Spinal cord (tissue), 10 donors: Measurements from ENCODE around the gene PRDM15. TPM values are rescaled to one million over a fixed set of nuclear protein-coding genes. Genes with fewer than 3 reads are reported as not detected.
A peak's percentile ranks its signal among the peaks of the same experiment; 100 is the strongest.
"Not testable (repeated sequence)": the region's sequence is repeated elsewhere in the genome, so short reads cannot be mapped to it uniquely, and the experiment has no call there.

Experiments used
- DNase-seq, 6 donors: peaks; one replicate each; pipeline versions ENCODE4 v3.0.0 to v3.0.0-alpha.2; 2013 to 2015; ENCODE audit warnings: low spot score in 6 of 6, low read depth in 4 of 6
- H3K27ac ChIP-seq: one replicate; pipeline ENCODE4 v1.5.1; 2013; ENCODE audit warnings: low read depth, low read length, control low read depth
- H3K27me3 ChIP-seq: one replicate; pipeline ENCODE4 v1.6.1; 2013; ENCODE audit warnings: low read length; ENCODE audit not compliant: control insufficient read depth, insufficient read depth
- H3K36me3 ChIP-seq: one replicate; pipeline ENCODE4 v1.6.1; 2013; ENCODE audit warnings: low read length; ENCODE audit not compliant: control insufficient read depth, insufficient read depth
- H3K4me1 ChIP-seq: one replicate; pipeline ENCODE4 v1.6.1; 2013; ENCODE audit warnings: low read length; ENCODE audit not compliant: control insufficient read depth, insufficient read depth
- H3K4me3 ChIP-seq: one replicate; pipeline ENCODE4 v1.5.1; 2013; ENCODE audit warnings: low read depth, low read length, control low read depth
- H3K9me3 ChIP-seq: one replicate; pipeline ENCODE4 v1.6.1; 2013; ENCODE audit warnings: low read length; ENCODE audit not compliant: control insufficient read depth, insufficient read depth
- WGBS: methylation state at CpG from one replicate; pipeline ENCODE4 v1.1.5; 2013; ENCODE audit warnings: missing lambda C conversion rate; ENCODE audit not compliant: insufficient coverage; 5-methylcytosine and 5-hydroxymethylcytosine counted together
- polyA plus RNA-seq, 2 donors: library from polyadenylated mRNA; unstranded; fragments of 120-200 nt; gene quantifications; one replicate each; pipeline ENCODE4 v1.2.1, GENCODE V29; 2013; ENCODE audit not compliant: insufficient read length in 2 of 2
- total RNA-seq, 2 donors: library from RNA; depleted of rRNA in 1 of 2; stranded (reverse); fragments of 120-200 nt in 1 of 2; fragments of >200 nt in 1 of 2; gene quantifications; one replicate each; pipeline versions ENCODE4 v1.2.3 to v1.2.4, GENCODE V29; 2013 to 2014
- donor health status: healthy.

Gene PRDM15
- total and polyA plus RNA-seq, 4 donors, result 4.1 to 7.1 (median 6.3) TPM

- WGBS, result 92% methylated on average over 13 of the region's 14 CpGs
Measured at GRCh38 chr21:41796476-41797080, 82.6 kb downstream of the PRDM15 start.

GRCh38 chr21:41795726-41796125 lies 83.4 kb downstream of the PRDM15 start:
- H3K4me3 ChIP-seq, result no peak overlapping the region
- H3K36me3 ChIP-seq, result peaks cover 18% of the 10 kb centered on the region
- no peaks in the 10 kb centered on the region for H3K27me3 ChIP-seq
- WGBS, result 58% methylated on average over 2 of the region's 3 CpGs
- peaks cover 4% of the 10 kb centered on the region for H3K4me1 ChIP-seq
- H3K9me3 ChIP-seq, result no peaks in the 10 kb centered on the region
- H3K27ac ChIP-seq, result no peak overlapping the region
- DNase-seq, result no peak

More at GRCh38 chr21:41796476-41797080, 82.6 kb downstream of the PRDM15 start:
- peaks cover 4% of the 10 kb centered on the region for H3K4me1 ChIP-seq
- H3K36me3 ChIP-seq, result peaks cover 27% of the 10 kb centered on the region
- no peaks in the 10 kb centered on the region for H3K27me3 ChIP-seq
- no peak overlapping the region for H3K4me3 ChIP-seq
- no peak for DNase-seq
- H3K9me3 ChIP-seq, result no peaks in the 10 kb centered on the region
- H3K27ac ChIP-seq, result no peak overlapping the region

DNA sequence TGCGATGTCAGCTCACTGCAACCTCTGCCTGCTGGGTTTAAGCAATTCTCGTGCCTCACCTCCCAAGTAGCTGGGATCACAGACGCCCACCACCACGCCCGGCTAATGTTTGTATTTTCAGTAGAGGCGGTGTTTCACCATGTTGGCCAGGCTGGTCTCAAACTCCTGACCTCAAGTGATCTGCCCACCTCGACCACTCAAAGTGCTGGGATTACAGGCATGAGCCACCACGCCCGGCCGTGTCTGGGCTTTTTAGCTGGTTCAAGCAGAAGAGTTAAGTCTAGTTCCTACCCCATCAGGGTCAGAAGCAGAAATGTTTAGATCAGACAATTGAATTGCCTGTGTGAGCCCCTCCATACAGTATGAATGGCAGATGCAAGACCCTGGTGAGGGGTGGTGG lies 84.5 kb downstream of the PRDM15 start:
- no peak overlapping the region for H3K4me3 ChIP-seq
- H3K36me3 ChIP-seq, result peaks cover 12% of the 10 kb centered on the region
- peaks cover 4% of the 10 kb centered on the region for H3K4me1 ChIP-seq
- WGBS, result 95% methylated on average over 10 of the region's 10 CpGs
- DNase-seq, result no peak
- H3K9me3 ChIP-seq, result no peaks in the 10 kb centered on the region
- no peak overlapping the region for H3K27ac ChIP-seq
- no peaks in the 10 kb centered on the region for H3K27me3 ChIP-seq

DNA sequence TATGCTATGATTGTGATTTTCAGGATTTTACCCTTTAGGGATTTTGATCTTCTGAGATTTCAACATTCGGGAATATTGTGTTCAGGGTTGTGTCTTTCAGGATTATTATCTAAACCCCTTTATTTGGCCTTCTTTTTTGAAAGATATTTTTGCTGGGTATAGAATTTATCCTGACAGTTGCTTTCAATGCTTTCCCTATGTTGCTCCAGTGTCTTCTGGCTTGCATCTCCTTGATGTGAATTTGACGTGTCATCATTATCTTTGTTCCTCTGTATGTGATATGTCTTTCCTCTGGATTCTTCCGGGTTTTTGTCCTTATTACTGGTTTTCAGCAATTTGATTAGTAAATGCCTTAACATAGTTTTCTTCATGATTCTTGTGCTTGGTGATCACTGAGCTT lies 86.4 kb downstream of the PRDM15 start:
- H3K4me1 ChIP-seq, result peaks cover 4% of the 10 kb centered on the region
- H3K27me3 ChIP-seq, result no peaks in the 10 kb centered on the region
- no peaks in the 10 kb centered on the region for H3K9me3 ChIP-seq
- no peak overlapping the region for H3K4me3 ChIP-seq
- peaks cover 4% of the 10 kb centered on the region for H3K36me3 ChIP-seq
- WGBS, result 100% methylated on average over 1 of the region's 3 CpGs
- H3K27ac ChIP-seq, result no peak overlapping the region
- DNase-seq, result no peak

GRCh38 chr21:41786509-41786987 lies 92.6 kb downstream of the PRDM15 start:
- no peaks in the 10 kb centered on the region for H3K27me3 ChIP-seq
- no peak for DNase-seq
- no peaks in the 10 kb centered on the region for H3K36me3 ChIP-seq
- H3K4me3 ChIP-seq, result no peak overlapping the region
- no peaks in the 10 kb centered on the region for H3K9me3 ChIP-seq
- no peak overlapping the region for H3K27ac ChIP-seq
- H3K4me1 ChIP-seq, result peaks cover 2% of the 10 kb centered on the region
- WGBS, result 47% methylated on average over 12 of the region's 13 CpGs

GRCh38 chr21:41785262-41785661 lies 93.9 kb downstream of the PRDM15 start:
- 94% methylated on average over 6 of the region's 12 CpGs for WGBS
- H3K4me1 ChIP-seq, H3K4me3 ChIP-seq, H3K36me3 ChIP-seq, H3K27me3 ChIP-seq, H3K9me3 ChIP-seq, DNase-seq, H3K27ac ChIP-seq: not testable (repeated sequence)

DNA sequence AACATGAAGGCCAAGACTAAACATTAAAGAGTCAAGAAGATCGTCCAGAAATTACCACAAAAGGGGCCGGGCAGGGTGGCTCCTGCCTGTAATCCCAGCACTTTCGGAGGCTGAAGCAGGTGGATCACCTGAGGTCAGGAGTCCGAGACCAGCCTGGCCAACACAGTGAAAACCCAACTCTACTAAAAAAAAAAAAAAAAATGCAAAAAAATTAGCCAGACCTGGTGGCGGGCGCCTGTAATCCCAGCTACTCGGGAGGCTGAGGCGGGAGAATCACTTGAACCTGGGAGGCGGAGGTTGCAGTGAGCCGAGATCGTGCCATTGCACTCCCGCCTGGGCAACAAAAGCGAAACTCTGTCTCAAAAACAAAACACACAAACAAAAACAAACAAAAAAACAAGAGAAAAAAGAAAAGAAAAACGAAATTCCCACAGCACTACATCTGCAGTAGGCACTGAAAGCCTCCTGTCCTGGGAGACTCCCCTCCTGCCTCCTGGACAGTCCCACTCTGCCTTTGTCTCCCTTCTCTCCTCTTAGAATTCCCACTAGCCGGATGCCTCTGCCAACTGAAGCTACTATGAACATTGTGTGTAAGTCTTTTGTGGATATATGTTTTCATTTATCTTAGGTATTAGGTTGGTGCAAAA lies 94.6 kb downstream of the PRDM15 start:
- Histone ChIP-seq H3K27me3 (peaks cover 12% of the 10 kb centered on the region), H3K9me3 (no peaks in the 10 kb centered on the region), H3K27ac (no peak overlapping the region), H3K36me3 (no peaks in the 10 kb centered on the region), H3K4me1 (peaks cover 2% of the 10 kb centered on the region), H3K4me3 (no peak overlapping the region)
- DNase-seq, result no peak
- 92% methylated on average over 3 of the region's 15 CpGs for WGBS

DNA sequence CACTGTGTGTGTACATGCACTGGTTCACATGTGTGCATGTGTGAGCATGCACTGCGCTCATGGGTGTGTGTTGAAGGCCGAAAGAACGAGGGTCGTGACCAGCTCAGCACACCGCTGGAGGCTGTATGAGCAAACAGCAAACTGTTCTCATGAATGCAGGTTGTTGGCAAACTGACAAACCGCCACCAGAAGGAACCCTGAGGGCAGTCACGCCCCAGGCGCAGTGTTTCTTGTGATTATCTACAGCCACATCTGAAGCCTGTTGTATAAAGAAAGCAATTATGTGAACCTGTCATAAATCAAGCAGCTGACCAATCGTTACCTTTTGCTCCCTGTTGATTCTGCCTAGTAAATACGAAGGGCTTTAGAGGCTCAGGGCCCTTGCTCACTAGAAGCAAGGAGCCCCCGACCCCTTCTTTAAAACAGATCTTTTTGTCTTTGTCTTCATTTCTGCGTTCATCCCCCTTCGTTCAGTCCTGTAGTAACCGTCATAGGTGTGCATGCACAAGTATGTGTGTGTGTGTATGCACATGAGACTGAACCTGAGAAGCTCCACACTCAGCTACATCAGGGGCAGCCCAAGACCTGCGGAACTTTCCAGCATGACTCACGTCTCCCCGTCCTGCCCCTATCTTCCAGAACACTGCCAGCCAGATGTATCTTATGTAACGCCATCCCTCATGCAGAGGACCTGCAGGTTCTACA lies 95.5 kb downstream of the PRDM15 start:
- no peaks in the 10 kb centered on the region for H3K9me3 ChIP-seq
- 49% methylated on average over 14 of the region's 18 CpGs for WGBS
- H3K4me1 ChIP-seq, result peaks cover 2% of the 10 kb centered on the region
- H3K4me3 ChIP-seq, result no peak overlapping the region
- H3K27ac ChIP-seq, result no peak overlapping the region
- peaks cover 19% of the 10 kb centered on the region for H3K27me3 ChIP-seq
- peak in 1 of 6 donors; percentile 53 for DNase-seq
- no peaks in the 10 kb centered on the region for H3K36me3 ChIP-seq

- no peaks in the 10 kb centered on the region for H3K9me3 ChIP-seq
- WGBS, result no CpG with 5 or more reads among the region's 2 CpGs
- peaks cover 26% of the 10 kb centered on the region for H3K27me3 ChIP-seq
- no peak overlapping the region for H3K4me3 ChIP-seq
- DNase-seq, result no peak
- H3K4me1 ChIP-seq, result peaks cover 11% of the 10 kb centered on the region
- no peaks in the 10 kb centered on the region for H3K36me3 ChIP-seq
- H3K27ac ChIP-seq, result no peak overlapping the region
Measured at GRCh38 chr21:41781050-41781410, 98.1 kb downstream of the PRDM15 start.
